Right lobe of liver (tissue), 4 donors: Measurements from ENCODE around the gene INHBE.

Experiments used
- CTCF ChIP-seq, 4 donors: fragments of 200-600 bp in 3 of 4; fragments of 450-650 bp in 1 of 4; IDR thresholded peaks; one replicate each; pipeline versions ENCODE4 v1.5.1 to v1.8.0; 2016 to 2022; ENCODE audit warnings: antibody characterized with exemption in 4 of 4, mild to moderate bottlenecking in 2 of 4
- POLR2A ChIP-seq: fragments of 450-650 bp; IDR thresholded peaks from one replicate; pipeline ENCODE4 v1.6.1; 2017; ENCODE audit warnings: antibody characterized with exemption, mild to moderate bottlenecking
- donor health status: DM: no; HTN: no; CAD: no.
- donor health status: DM: no; HTN: no; CAD: no.
- donor health status: DM: no; HTN: yes; CAD: no.

- TF ChIP-seq POLR2A, result no peak
- TF ChIP-seq CTCF (IDR thresholded peaks at IDR 0.05), result no peak
Observed at GRCh38 chr12:57415088-57415487, 40.0 kb upstream of the INHBE start.
